H9 (cell line): Measurements from ENCODE around the gene HLA-DRA. TPM values are rescaled to one million over a fixed set of nuclear protein-coding genes. Genes with fewer than 3 reads are reported as not detected.
A peak's percentile ranks its signal among the peaks of the same experiment; 100 is the strongest.

Experiments used
- DNase-seq: peaks from one replicate; pipeline ENCODE4 v3.0.0-alpha.2; 2017
- H2AFZ ChIP-seq: one replicate; pipeline ENCODE4 v1.6.1; 2013; ENCODE audit warnings: mild to moderate bottlenecking, low read length, control low read depth, moderate library complexity
- H2AK5ac ChIP-seq: 2 replicates; pipeline ENCODE4 v1.6.1; 2013; ENCODE audit warnings: low read length, control low read depth, mixed read lengths; ENCODE audit not compliant: insufficient read length
- H2BK120ac ChIP-seq: one replicate; pipeline ENCODE4 v1.6.1; 2013; ENCODE audit warnings: low read depth, mild to moderate bottlenecking, low read length, control low read depth, inconsistent platforms; ENCODE audit not compliant: poor library complexity, severe bottlenecking
- H2BK12ac ChIP-seq: 2 replicates; pipeline ENCODE4 v1.6.1; 2013; ENCODE audit warnings: low read length, control low read depth, mixed read lengths, low read depth; ENCODE audit not compliant: insufficient read length
- H2BK15ac ChIP-seq: 2 replicates; pipeline ENCODE4 v1.6.1; 2013; ENCODE audit warnings: low read depth, low read length, control low read depth
- H2BK20ac ChIP-seq: one replicate; pipeline ENCODE4 v1.6.1; 2013; ENCODE audit warnings: low read depth, mild to moderate bottlenecking, low read length, control low read depth, inconsistent platforms; ENCODE audit not compliant: poor library complexity, severe bottlenecking
- H2BK5ac ChIP-seq: 2 replicates; pipeline ENCODE4 v1.6.1; 2013; ENCODE audit warnings: low read length, control low read depth, mixed read lengths; ENCODE audit not compliant: insufficient read length
- H3K14ac ChIP-seq: 2 replicates; pipeline ENCODE4 v1.6.1; 2013; ENCODE audit warnings: low read length, control low read depth; ENCODE audit not compliant: insufficient read depth
- H3K18ac ChIP-seq: 2 replicates; pipeline ENCODE4 v1.6.1; 2013; ENCODE audit warnings: low read depth, mild to moderate bottlenecking, mixed read lengths, low read length, control low read depth; ENCODE audit not compliant: insufficient read length
- H3K23ac ChIP-seq: 2 replicates; pipeline ENCODE4 v1.6.1; 2013; ENCODE audit warnings: low read length, control low read depth, mixed read lengths, low read depth; ENCODE audit not compliant: insufficient read length
- H3K23me2 ChIP-seq: 2 replicates; pipeline ENCODE4 v1.6.1; 2013; ENCODE audit warnings: low read depth, mild to moderate bottlenecking, mixed read lengths, low read length, control low read depth; ENCODE audit not compliant: insufficient read length, poor library complexity, severe bottlenecking
- H3K27ac ChIP-seq: 2 replicates; pipeline ENCODE4 v1.5.1; 2013; ENCODE audit warnings: low read length, control low read depth, mixed read lengths, low read depth; ENCODE audit not compliant: insufficient read length
- H3K27me3 ChIP-seq: 2 replicates; pipeline ENCODE4 v1.6.1; 2013; ENCODE audit warnings: low read length, control low read depth, inconsistent platforms; ENCODE audit not compliant: insufficient read depth
- H3K4ac ChIP-seq: 2 replicates; pipeline ENCODE4 v1.6.1; 2013; ENCODE audit warnings: low read depth, mild to moderate bottlenecking, control low read depth, inconsistent platforms, low read length, moderate library complexity
- H3K4me1 ChIP-seq: 2 replicates; pipeline ENCODE4 v1.6.1; 2013; ENCODE audit warnings: low read length, control low read depth, inconsistent platforms; ENCODE audit not compliant: insufficient read depth
- H3K4me2 ChIP-seq: 2 replicates; pipeline ENCODE4 v1.6.1; 2013; ENCODE audit warnings: low read length, control low read depth, mixed read lengths; ENCODE audit not compliant: insufficient read length, insufficient read depth
- H3K56ac ChIP-seq: 2 replicates; pipeline ENCODE4 v1.6.1; 2013; ENCODE audit warnings: low read depth, mild to moderate bottlenecking, mixed read lengths, low read length, control low read depth; ENCODE audit not compliant: insufficient read length
- H3K79me1 ChIP-seq: 2 replicates; pipeline ENCODE4 v1.6.1; 2013; ENCODE audit warnings: low read depth, mild to moderate bottlenecking, moderate library complexity, low read length, control low read depth, inconsistent platforms; ENCODE audit not compliant: insufficient read depth, poor library complexity, severe bottlenecking
- H3K79me2 ChIP-seq: 2 replicates; pipeline ENCODE4 v1.6.1; 2013; ENCODE audit warnings: low read length, control low read depth, inconsistent platforms; ENCODE audit not compliant: insufficient read depth
- H3K9ac ChIP-seq: 2 replicates; pipeline ENCODE4 v1.6.1; 2013; ENCODE audit warnings: low read length, control low read depth, mixed read lengths; ENCODE audit not compliant: insufficient read length; ENCODE audit errors: extremely low read depth
- H3K9me3 ChIP-seq: one replicate; pipeline ENCODE4 v1.6.1; 2013; ENCODE audit warnings: low read depth, low read length, inconsistent platforms; ENCODE audit not compliant: control insufficient read depth
- H3T11ph ChIP-seq: one replicate; pipeline ENCODE4 v1.6.1; 2013; ENCODE audit warnings: mild to moderate bottlenecking, low read length, control low read depth, inconsistent platforms
- H4K20me1 ChIP-seq: one replicate; pipeline ENCODE4 v1.6.1; 2013; ENCODE audit not compliant: control insufficient read depth, insufficient read length, insufficient read depth
- H4K5ac ChIP-seq: 2 replicates; pipeline ENCODE4 v1.6.1; 2013; ENCODE audit warnings: low read depth, mild to moderate bottlenecking, mixed read lengths, low read length, control low read depth; ENCODE audit not compliant: insufficient read length
- H4K8ac ChIP-seq: replicated peaks from 2 replicates; pipeline ENCODE4 v1.6.1; 2013; ENCODE audit warnings: low read length, control low read depth, mixed read lengths, low read depth; ENCODE audit not compliant: insufficient read length
- H4K91ac ChIP-seq: 2 replicates; pipeline ENCODE4 v1.6.1; 2013; ENCODE audit warnings: low read depth, mild to moderate bottlenecking, moderate library complexity, mixed read lengths, low read length, control low read depth; ENCODE audit not compliant: insufficient read length
- H3K27ac Mint-ChIP-seq, 3 experiments: 2 replicates in 2 of 3; 3 replicates in 1 of 3; pipeline ENCODE4 v1.8.0; 2020 to 2021; ENCODE audit warnings: mixed read lengths in 3 of 3, mild to moderate bottlenecking in 1 of 3, moderate library complexity in 1 of 3
- H3K27me3 Mint-ChIP-seq: 2 replicates; pipeline ENCODE4 v1.8.0; 2021; ENCODE audit warnings: low read depth, mild to moderate bottlenecking, moderate library complexity, mixed read lengths
- H3K36me3 Mint-ChIP-seq, 3 experiments: 2 replicates in 2 of 3; 3 replicates in 1 of 3; pipeline ENCODE4 v1.8.0; 2020 to 2021; ENCODE audit warnings: low read depth in 3 of 3, mixed read lengths in 3 of 3; ENCODE audit not compliant: insufficient read depth in 1 of 3
- H3K4me1 Mint-ChIP-seq, 2 experiments: 2 replicates each; pipeline ENCODE4 v1.8.0; 2020; ENCODE audit warnings: mixed read lengths in 2 of 2
- H3K4me3 Mint-ChIP-seq, 2 experiments: 2 replicates in 1 of 2; 3 replicates in 1 of 2; pipeline ENCODE4 v1.8.0; 2020 to 2021; ENCODE audit warnings: mild to moderate bottlenecking in 2 of 2, mixed read lengths in 2 of 2, moderate library complexity in 1 of 2
- H3K9me3 Mint-ChIP-seq, 2 experiments: 2 replicates in 1 of 2; 3 replicates in 1 of 2; pipeline ENCODE4 v1.8.0; 2020; ENCODE audit warnings: mild to moderate bottlenecking in 2 of 2, mixed read lengths in 2 of 2, moderate library complexity in 1 of 2
- WGBS: extraction: QIAGEN DNeasy Blood & Tissue Kit; methylation state at CpG from one replicate; pipeline ENCODE4 v1.1.7; 2013; ENCODE audit warnings: missing lambda C conversion rate, low lambda C conversion rate, mixed read lengths; ENCODE audit not compliant: insufficient read length; ENCODE audit errors: extremely low coverage; 5-methylcytosine and 5-hydroxymethylcytosine counted together
- total RNA-seq: library from RNA; stranded (reverse); gene quantifications from 2 replicates; pipeline ENCODE4 v1.2.1, GENCODE V29; 2021
- TF ChIP-seq, protein P1 (sequence below): fragments of 200-600 bp; sonication (generic); conservative IDR thresholded peaks from 3 replicates; pipeline ENCODE4 v1.8.0; 2021; ENCODE audit warnings: antibody characterized with exemption, mild to moderate bottlenecking

Gene HLA-DRA
- total RNA-seq, 1 experiment from 2014 or later, result 3.1 TPM

DNA sequence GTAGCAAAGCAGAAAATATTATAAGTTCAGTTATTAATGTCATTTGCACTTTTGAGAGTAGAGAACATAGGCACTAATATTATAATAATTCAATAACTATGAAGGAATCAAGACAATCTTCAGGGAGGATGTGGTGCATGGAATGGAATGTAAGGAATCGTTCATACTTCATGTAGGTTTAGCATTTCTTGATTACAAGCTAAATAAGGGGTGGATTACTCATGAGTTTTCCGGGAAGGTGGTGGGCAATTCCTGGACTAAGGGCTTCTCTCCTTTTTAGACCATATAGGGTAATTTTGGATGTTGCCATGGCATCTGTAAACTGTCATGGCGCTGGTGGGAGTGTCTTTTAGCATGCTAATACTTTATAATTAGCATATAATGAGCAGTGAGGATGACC lies 23.7 kb upstream of the HLA-DRA start:
- no peaks in the 10 kb centered on the region for H3K79me2 ChIP-seq
- H3K4me1 ChIP-seq, result no peaks in the 10 kb centered on the region
- H3K56ac ChIP-seq, result no peak overlapping the region
- H3K27me3 ChIP-seq, result no peaks in the 10 kb centered on the region
- no CpG with 5 or more reads among the region's 3 CpGs for WGBS
- no peak overlapping the region for H3T11ph ChIP-seq
- H3K23me2 ChIP-seq, result peaks cover 3% of the 10 kb centered on the region
- Mint-ChIP-seq H3K9me3 (no peaks in the 10 kb centered on the region), H3K27ac (no peak overlapping the region), H3K4me1 (peaks cover 10 to 11% of the 10 kb centered on the region in 2 experiments), H3K4me3 (peak overlapping the region in 1 of 2 experiments; percentile 51; a peak in 1 of 5 replicates), H3K27me3 (peaks cover 21% of the 10 kb centered on the region), H3K36me3 (no peaks in the 10 kb centered on the region)
- H3K4me2 ChIP-seq, result peak overlapping the region; percentile 57
- H2AK5ac ChIP-seq, result no peak overlapping the region
- H3K79me1 ChIP-seq, result no peaks in the 10 kb centered on the region
- no peak for DNase-seq
- H3K9me3 ChIP-seq, result no peaks in the 10 kb centered on the region
- no peak overlapping the region for H3K9ac ChIP-seq
- H2BK15ac ChIP-seq, result no peak overlapping the region
- no peak overlapping the region for H3K14ac ChIP-seq
- no peak overlapping the region for H4K5ac ChIP-seq
- H2BK5ac ChIP-seq, result no peak overlapping the region
- no peak overlapping the region for H3K27ac ChIP-seq
- no peak overlapping the region for H2BK12ac ChIP-seq
- H4K8ac ChIP-seq, result no peak overlapping the region
- H4K20me1 ChIP-seq, result no peaks in the 10 kb centered on the region
- no peak overlapping the region for H3K23ac ChIP-seq
- H2BK20ac ChIP-seq, result no peak overlapping the region
- H4K91ac ChIP-seq, result no peak overlapping the region
- H3K4ac ChIP-seq, result no peak overlapping the region
- no peak overlapping the region for H2BK120ac ChIP-seq
- no peak overlapping the region for H3K18ac ChIP-seq
- TF ChIP-seq, protein P1, sequence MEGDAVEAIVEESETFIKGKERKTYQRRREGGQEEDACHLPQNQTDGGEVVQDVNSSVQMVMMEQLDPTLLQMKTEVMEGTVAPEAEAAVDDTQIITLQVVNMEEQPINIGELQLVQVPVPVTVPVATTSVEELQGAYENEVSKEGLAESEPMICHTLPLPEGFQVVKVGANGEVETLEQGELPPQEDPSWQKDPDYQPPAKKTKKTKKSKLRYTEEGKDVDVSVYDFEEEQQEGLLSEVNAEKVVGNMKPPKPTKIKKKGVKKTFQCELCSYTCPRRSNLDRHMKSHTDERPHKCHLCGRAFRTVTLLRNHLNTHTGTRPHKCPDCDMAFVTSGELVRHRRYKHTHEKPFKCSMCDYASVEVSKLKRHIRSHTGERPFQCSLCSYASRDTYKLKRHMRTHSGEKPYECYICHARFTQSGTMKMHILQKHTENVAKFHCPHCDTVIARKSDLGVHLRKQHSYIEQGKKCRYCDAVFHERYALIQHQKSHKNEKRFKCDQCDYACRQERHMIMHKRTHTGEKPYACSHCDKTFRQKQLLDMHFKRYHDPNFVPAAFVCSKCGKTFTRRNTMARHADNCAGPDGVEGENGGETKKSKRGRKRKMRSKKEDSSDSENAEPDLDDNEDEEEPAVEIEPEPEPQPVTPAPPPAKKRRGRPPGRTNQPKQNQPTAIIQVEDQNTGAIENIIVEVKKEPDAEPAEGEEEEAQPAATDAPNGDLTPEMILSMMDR, result no peak
- peak overlapping the region; percentile 100 for H2AFZ ChIP-seq
